Loucy (cell line): Measurements from ENCODE around the gene RPL38.

Experiments used
- H2AFZ ChIP-seq: fragments of 200-600 bp; sonication (generic); 2 replicates; pipeline ENCODE4 v1.6.0; 2016; ENCODE audit warnings: antibody characterized with exemption, mild to moderate bottlenecking, low read length, moderate library complexity
- H3F3A ChIP-seq: fragments of 200-600 bp; 2 replicates; pipeline ENCODE4 v1.6.0; 2016; ENCODE audit warnings: antibody characterized with exemption, low read depth, mild to moderate bottlenecking
- H3K27me3 ChIP-seq: fragments of 200-600 bp; sonication (generic); 2 replicates; pipeline ENCODE4 v1.6.1; 2014; ENCODE audit warnings: low read length, mild to moderate bottlenecking; ENCODE audit not compliant: insufficient read depth, poor library complexity, severe bottlenecking
- H3K36me3 ChIP-seq: fragments of 200-600 bp; sonication (generic); 2 replicates; pipeline ENCODE4 v1.6.1; 2016; ENCODE audit warnings: low read length; ENCODE audit not compliant: insufficient read depth
- H3K4me1 ChIP-seq: fragments of 200-600 bp; sonication (generic); 2 replicates; pipeline ENCODE4 v1.5.1; 2014; ENCODE audit warnings: low read length, mild to moderate bottlenecking; ENCODE audit not compliant: insufficient read depth, poor library complexity, severe bottlenecking
- H3K4me2 ChIP-seq: fragments of 200-600 bp; sonication (generic); 2 replicates; pipeline ENCODE4 v1.6.0; 2014; ENCODE audit warnings: antibody characterized with exemption, low read length, low read depth, mild to moderate bottlenecking; ENCODE audit not compliant: poor library complexity, severe bottlenecking
- H3K4me3 ChIP-seq: fragments of 200-600 bp; sonication (generic); 2 replicates; pipeline ENCODE4 v1.5.1; 2014; ENCODE audit warnings: low read length, mild to moderate bottlenecking, mixed read lengths; ENCODE audit not compliant: poor library complexity, severe bottlenecking
- H3K79me2 ChIP-seq: fragments of 200-600 bp; sonication (generic); 2 replicates; pipeline ENCODE4 v1.6.1; 2014; ENCODE audit warnings: low read length; ENCODE audit not compliant: insufficient read depth
- H3K9ac ChIP-seq: fragments of 200-600 bp; sonication (generic); 2 replicates; pipeline ENCODE4 v1.6.0; 2014; ENCODE audit warnings: mild to moderate bottlenecking, low read depth, low read length, moderate library complexity; ENCODE audit not compliant: poor library complexity, severe bottlenecking
- H3K9me2 ChIP-seq: fragments of 200-600 bp; sonication (generic); replicated peaks from 2 replicates; pipeline ENCODE4 v1.6.1; 2016; ENCODE audit warnings: low read depth, low read length, mixed read lengths
- H3K9me3 ChIP-seq: fragments of 200-600 bp; sonication (generic); 2 replicates; pipeline ENCODE4 v1.6.1; 2014; ENCODE audit warnings: mild to moderate bottlenecking, antibody characterized with exemption, low read length, low read depth; ENCODE audit not compliant: insufficient read depth
- H4K20me1 ChIP-seq: fragments of 200-600 bp; sonication (generic); 2 replicates; pipeline ENCODE4 v1.6.0; 2014; ENCODE audit warnings: antibody characterized with exemption, low read length, mild to moderate bottlenecking; ENCODE audit not compliant: insufficient read depth, poor library complexity, severe bottlenecking
- EZH2phosphoT487 ChIP-seq: fragments of 200-600 bp; IDR thresholded peaks from 2 replicates; pipeline ENCODE4 v1.6.1; 2018; ENCODE audit warnings: antibody characterized with exemption, mild to moderate bottlenecking, moderate library complexity, borderline replicate concordance
- TF ChIP-seq, protein P1 (sequence below): fragments of 200-600 bp; sonication (generic); conservative IDR thresholded peaks from 2 replicates; pipeline ENCODE4 v1.5.1; 2014; ENCODE audit warnings: mild to moderate bottlenecking, antibody characterized with exemption, low read length

Gene RPL38

DNA sequence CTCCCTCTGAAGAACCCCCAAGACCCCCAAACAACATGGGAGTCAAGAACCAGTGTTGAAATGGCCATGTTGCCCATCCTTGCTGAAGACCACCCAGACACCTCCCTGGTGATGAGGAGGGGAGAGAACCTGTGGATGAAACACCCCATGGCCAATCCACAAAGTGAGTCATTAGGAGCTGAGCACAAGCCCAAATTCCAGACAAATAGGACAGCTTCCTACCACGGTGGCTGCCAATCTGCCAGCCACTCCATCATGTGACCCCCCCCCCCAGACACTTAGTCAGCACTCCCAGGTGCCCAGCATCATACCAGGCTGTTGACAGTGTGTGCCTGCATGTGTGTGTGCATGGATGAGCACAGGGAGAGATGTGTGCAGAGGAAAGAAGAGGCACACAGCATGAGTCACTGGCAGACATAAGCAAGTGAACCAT lies 26.4 kb upstream of the RPL38 start:
- no peaks in the 10 kb centered on the region for H3K36me3 ChIP-seq
- TF ChIP-seq EZH2phosphoT487, result no peak
- TF ChIP-seq, protein P1, sequence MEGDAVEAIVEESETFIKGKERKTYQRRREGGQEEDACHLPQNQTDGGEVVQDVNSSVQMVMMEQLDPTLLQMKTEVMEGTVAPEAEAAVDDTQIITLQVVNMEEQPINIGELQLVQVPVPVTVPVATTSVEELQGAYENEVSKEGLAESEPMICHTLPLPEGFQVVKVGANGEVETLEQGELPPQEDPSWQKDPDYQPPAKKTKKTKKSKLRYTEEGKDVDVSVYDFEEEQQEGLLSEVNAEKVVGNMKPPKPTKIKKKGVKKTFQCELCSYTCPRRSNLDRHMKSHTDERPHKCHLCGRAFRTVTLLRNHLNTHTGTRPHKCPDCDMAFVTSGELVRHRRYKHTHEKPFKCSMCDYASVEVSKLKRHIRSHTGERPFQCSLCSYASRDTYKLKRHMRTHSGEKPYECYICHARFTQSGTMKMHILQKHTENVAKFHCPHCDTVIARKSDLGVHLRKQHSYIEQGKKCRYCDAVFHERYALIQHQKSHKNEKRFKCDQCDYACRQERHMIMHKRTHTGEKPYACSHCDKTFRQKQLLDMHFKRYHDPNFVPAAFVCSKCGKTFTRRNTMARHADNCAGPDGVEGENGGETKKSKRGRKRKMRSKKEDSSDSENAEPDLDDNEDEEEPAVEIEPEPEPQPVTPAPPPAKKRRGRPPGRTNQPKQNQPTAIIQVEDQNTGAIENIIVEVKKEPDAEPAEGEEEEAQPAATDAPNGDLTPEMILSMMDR, result no peak

DNA sequence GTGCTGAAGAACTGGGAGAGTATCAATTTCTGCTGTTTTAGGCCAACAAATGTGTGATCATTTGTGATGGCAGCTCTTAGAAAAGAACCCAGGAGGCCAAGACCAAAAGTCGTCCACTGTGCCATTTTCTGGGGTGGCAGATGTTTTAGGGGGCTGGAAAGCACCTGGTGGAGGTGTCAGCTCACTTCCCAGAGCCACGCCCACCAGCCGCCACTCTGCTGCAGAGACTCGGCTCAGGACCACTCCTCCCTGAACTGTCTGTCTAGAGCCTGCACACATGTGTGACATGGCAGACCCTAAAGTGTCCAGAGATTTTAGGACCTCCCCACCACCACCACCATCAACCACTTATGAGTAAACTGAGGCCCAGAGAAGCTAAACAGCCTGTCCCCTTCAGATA lies 23.9 kb upstream of the RPL38 start:
- Histone ChIP-seq H3K9me3 (no peaks in the 10 kb centered on the region), H3K36me3 (no peaks in the 10 kb centered on the region), H3F3A (no peaks in the 10 kb centered on the region), H3K79me2 (no peaks in the 10 kb centered on the region), H3K4me2 (no peak overlapping the region), H3K4me3 (no peak overlapping the region), H2AFZ (no peak overlapping the region), H3K9ac (no peak overlapping the region), H3K27me3 (no peaks in the 10 kb centered on the region), H4K20me1 (no peaks in the 10 kb centered on the region), H3K9me2 (no peaks in the 10 kb centered on the region), H3K4me1 (no peaks in the 10 kb centered on the region)
- no peak for TF ChIP-seq EZH2phosphoT487
- TF ChIP-seq, protein P1, result no peak

More for the DNA sequence above, 26.4 kb upstream of the RPL38 start:
- Histone ChIP-seq H3K4me3 (no peak overlapping the region), H4K20me1 (no peaks in the 10 kb centered on the region), H3K9me2 (no peaks in the 10 kb centered on the region), H3K4me1 (no peaks in the 10 kb centered on the region), H3K27me3 (no peaks in the 10 kb centered on the region), H3K9me3 (no peaks in the 10 kb centered on the region), H3K79me2 (no peaks in the 10 kb centered on the region), H3F3A (no peaks in the 10 kb centered on the region), H2AFZ (no peak overlapping the region), H3K9ac (no peak overlapping the region), H3K4me2 (no peak overlapping the region)

DNA sequence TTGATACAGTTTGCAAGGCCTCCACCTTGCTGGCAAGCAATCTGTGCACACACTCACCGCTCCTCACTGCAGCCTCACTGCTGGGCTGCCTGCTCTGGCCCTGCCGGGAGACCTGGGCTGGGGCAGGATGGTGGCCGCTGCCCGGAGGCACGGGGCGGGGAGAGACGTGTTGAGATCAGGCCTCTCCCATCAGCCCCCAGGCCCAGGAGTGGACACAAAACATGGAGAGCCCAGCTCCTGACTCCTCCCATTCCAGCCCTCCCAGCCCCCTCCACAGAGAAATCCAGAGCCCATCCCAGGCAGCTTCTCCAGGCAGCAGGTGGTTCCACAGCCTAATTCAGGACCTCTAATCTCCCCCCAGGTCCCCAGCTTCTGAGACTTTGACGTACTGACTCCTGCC lies 23.1 kb upstream of the RPL38 start:
- H3K27me3 ChIP-seq, result no peaks in the 10 kb centered on the region

More for the DNA sequence above, 23.1 kb upstream of the RPL38 start:
- TF ChIP-seq, protein P1, result no peak
- TF ChIP-seq EZH2phosphoT487, result no peak
- Histone ChIP-seq H3K4me1 (no peaks in the 10 kb centered on the region), H4K20me1 (no peaks in the 10 kb centered on the region), H2AFZ (no peak overlapping the region), H3F3A (no peaks in the 10 kb centered on the region), H3K9ac (no peak overlapping the region), H3K36me3 (no peaks in the 10 kb centered on the region), H3K9me2 (no peaks in the 10 kb centered on the region), H3K4me2 (no peak overlapping the region), H3K79me2 (no peaks in the 10 kb centered on the region), H3K9me3 (no peaks in the 10 kb centered on the region), H3K4me3 (no peak overlapping the region)
